Measurements from ENCODE around the gene MESP2. TPM values are rescaled to one million over a fixed set of nuclear protein-coding genes. Genes with fewer than 3 reads are reported as not detected.

MESP2 gene
- polyA plus RNA-seq, 3 donors: 0.67 TPM; not detected in 2

DNA sequence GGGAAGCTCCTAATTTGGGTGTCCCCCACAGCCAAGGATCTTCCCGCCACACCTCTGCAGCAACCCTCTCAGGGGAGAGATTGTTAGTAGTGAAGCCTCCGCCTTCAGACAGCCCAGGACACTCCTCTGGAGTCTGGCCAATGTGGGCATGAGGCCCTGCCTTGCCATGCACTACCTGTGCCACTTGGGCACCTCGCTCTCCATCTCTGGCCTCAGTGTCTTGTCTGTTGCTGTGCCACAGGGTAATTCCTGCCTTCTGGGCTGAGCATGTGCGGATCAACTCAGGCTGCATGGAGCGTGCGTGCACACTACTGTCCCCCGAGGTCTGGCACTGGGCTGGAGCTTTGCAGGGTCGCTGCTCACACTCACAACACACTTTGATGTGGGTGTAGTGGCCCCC lies 17.2 kb upstream of the MESP2 start:
- Histone ChIP-seq H4K20me1 (ENCODE audit: insufficient read depth, low read length) (no peaks in the 10 kb centered on the region), H3K4me1 (ENCODE audit: control insufficient read depth in 1 of 2, insufficient read depth in 2 of 2, low read length in 2 of 2) (peaks cover 12 to 19% of the 10 kb centered on the region in 2 donors), H3K9ac (ENCODE audit: insufficient read depth, low read length, poor library complexity, severe bottlenecking) (no peak overlapping the region), H3K27me3 (ENCODE audit: control insufficient read depth in 2 of 2, insufficient read depth in 2 of 2, low read length in 2 of 2) (no peaks in the 10 kb centered on the region), H3K4me3 (replicated peaks in 1 of 3; ENCODE audit: low read depth in 2 of 3, low read length in 3 of 3) (no peak overlapping the region), H3K27ac (ENCODE audit: low read depth in 1 of 2, low read length in 2 of 2) (no peak overlapping the region), H3K79me2 (ENCODE audit: insufficient read depth, low read length) (no peaks in the 10 kb centered on the region), H3K36me3 (replicated peaks in 1 of 2; ENCODE audit: control insufficient read depth in 1 of 2, insufficient read depth in 2 of 2, low read length in 2 of 2) (no peaks in the 10 kb centered on the region), H2AFZ (ENCODE audit: insufficient read depth, low read depth, low read length, poor library complexity, severe bottlenecking) (no peak overlapping the region), H3K4me2 (replicated peaks; ENCODE audit: extremely low read depth, low read length, poor library complexity, severe bottlenecking) (no peak overlapping the region), H3K9me3 (replicated peaks in 1 of 2; ENCODE audit: control insufficient read depth in 1 of 2, insufficient read depth in 1 of 2, low read length in 2 of 2) (no peaks in the 10 kb centered on the region)
- Mint-ChIP-seq H3K36me3 (no peaks in the 10 kb centered on the region), H3K4me3 (no peak overlapping the region), H3K27ac (peak overlapping the region in 1 of 7 donors; percentile 73), H3K27me3 (ENCODE audit: low read depth in 3 of 3) (peaks cover 1 to 10% (median 3%) of the 10 kb centered on the region in 3 donors), H3K4me1 (peaks cover 16% of the 10 kb centered on the region), H3K9me3 (no peaks in the 10 kb centered on the region)
- 96% methylated on average over 7 of the region's 8 CpGs for WGBS (ENCODE audit: insufficient coverage)
- DNase-seq: no peak
- TF ChIP-seq, protein P1, sequence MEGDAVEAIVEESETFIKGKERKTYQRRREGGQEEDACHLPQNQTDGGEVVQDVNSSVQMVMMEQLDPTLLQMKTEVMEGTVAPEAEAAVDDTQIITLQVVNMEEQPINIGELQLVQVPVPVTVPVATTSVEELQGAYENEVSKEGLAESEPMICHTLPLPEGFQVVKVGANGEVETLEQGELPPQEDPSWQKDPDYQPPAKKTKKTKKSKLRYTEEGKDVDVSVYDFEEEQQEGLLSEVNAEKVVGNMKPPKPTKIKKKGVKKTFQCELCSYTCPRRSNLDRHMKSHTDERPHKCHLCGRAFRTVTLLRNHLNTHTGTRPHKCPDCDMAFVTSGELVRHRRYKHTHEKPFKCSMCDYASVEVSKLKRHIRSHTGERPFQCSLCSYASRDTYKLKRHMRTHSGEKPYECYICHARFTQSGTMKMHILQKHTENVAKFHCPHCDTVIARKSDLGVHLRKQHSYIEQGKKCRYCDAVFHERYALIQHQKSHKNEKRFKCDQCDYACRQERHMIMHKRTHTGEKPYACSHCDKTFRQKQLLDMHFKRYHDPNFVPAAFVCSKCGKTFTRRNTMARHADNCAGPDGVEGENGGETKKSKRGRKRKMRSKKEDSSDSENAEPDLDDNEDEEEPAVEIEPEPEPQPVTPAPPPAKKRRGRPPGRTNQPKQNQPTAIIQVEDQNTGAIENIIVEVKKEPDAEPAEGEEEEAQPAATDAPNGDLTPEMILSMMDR (IDR thresholded peaks at IDR 0.05): no peak
- intact Hi-C loops (cut with micrococcal nuclease): loop anchor here in 1 of 2 donors (2.0 kb wide), 1 partner anchor 130 kb away; no protein-coding TSS in a partner anchor

DNA sequence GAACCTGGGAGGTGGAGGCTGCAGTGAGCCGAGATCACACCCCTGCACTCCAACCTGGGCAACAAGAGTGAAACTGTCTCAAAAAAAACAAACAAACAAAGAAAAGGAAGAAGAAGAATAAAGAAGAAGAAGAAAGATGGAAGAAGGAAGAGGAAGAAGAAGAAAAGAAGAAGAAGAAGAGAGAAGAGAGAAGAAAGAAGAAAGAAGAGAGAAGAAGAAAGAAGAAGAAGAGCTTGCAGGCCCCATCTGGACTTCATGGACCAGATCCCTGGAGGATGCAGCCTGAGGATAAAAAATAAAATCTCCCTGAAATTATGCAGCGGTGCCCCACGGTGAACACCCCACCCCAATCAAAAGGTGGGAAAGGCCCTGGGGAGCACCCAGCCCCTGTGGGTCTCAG lies 16.3 kb upstream of the MESP2 start:
- Histone ChIP-seq H3K4me2 (replicated peaks; ENCODE audit: extremely low read depth, low read length, poor library complexity, severe bottlenecking) (no peak overlapping the region), H3K36me3 (replicated peaks in 1 of 2; ENCODE audit: control insufficient read depth in 1 of 2, insufficient read depth in 2 of 2, low read length in 2 of 2) (no peaks in the 10 kb centered on the region), H3K27me3 (ENCODE audit: control insufficient read depth in 2 of 2, insufficient read depth in 2 of 2, low read length in 2 of 2) (no peaks in the 10 kb centered on the region), H3K79me2 (ENCODE audit: insufficient read depth, low read length) (no peaks in the 10 kb centered on the region), H3K27ac (ENCODE audit: low read depth in 1 of 2, low read length in 2 of 2) (no peak overlapping the region), H3K9me3 (replicated peaks in 1 of 2; ENCODE audit: control insufficient read depth in 1 of 2, insufficient read depth in 1 of 2, low read length in 2 of 2) (no peaks in the 10 kb centered on the region), H3K4me3 (replicated peaks in 1 of 3; ENCODE audit: low read depth in 2 of 3, low read length in 3 of 3) (no peak overlapping the region), H3K4me1 (ENCODE audit: control insufficient read depth in 1 of 2, insufficient read depth in 2 of 2, low read length in 2 of 2) (peaks cover 19 to 27% of the 10 kb centered on the region in 2 donors), H4K20me1 (ENCODE audit: insufficient read depth, low read length) (no peaks in the 10 kb centered on the region), H2AFZ (ENCODE audit: insufficient read depth, low read depth, low read length, poor library complexity, severe bottlenecking) (no peak overlapping the region), H3K9ac (ENCODE audit: insufficient read depth, low read length, poor library complexity, severe bottlenecking) (no peak overlapping the region)
- H3K36me3 Mint-ChIP-seq: no peaks in the 10 kb centered on the region
- DNase-seq: no peak
- H3K27ac Mint-ChIP-seq: peak overlapping the region in 1 of 7 donors; percentile 64
- no peak overlapping the region for H3K4me3 Mint-ChIP-seq
- intact Hi-C loops (cut with micrococcal nuclease): loop anchor here (2.0 to 5.0 kb wide), 4 partner anchors 127 to 327 kb away; no protein-coding TSS in a partner anchor
- 89% methylated on average over 2 of the region's 3 CpGs for WGBS (ENCODE audit: insufficient coverage)
- H3K27me3 Mint-ChIP-seq (ENCODE audit: low read depth in 3 of 3): peaks cover 1 to 10% (median 3%) of the 10 kb centered on the region in 3 donors
- H3K4me1 Mint-ChIP-seq: peaks cover 17% of the 10 kb centered on the region
- H3K9me3 Mint-ChIP-seq: no peaks in the 10 kb centered on the region
- TF ChIP-seq, protein P1 (IDR thresholded peaks at IDR 0.05): no peak
